K562 (cell line): ENCODE measurements around the gene PTCH1. TPM values are rescaled to one million over a fixed set of nuclear protein-coding genes. Genes with fewer than 3 reads are reported as not detected.

Experiments used
- BCL6 ChIP-seq: fragments of 250-450 bp; sonication (Bioruptor Pico); IDR thresholded peaks from 2 replicates; pipeline ENCODE4 v1.4.0; 2020
- BMI1 ChIP-seq: fragments of 150-350 bp; IDR thresholded peaks from 2 replicates; pipeline ENCODE4 v1.6.1; 2014; ENCODE audit warnings: low read length
- NFYB ChIP-seq: IDR thresholded peaks from 2 replicates; pipeline ENCODE4 v1.6.1; 2011; ENCODE audit warnings: mild to moderate bottlenecking, moderate library complexity; ENCODE audit not compliant: insufficient read length; ENCODE audit errors: extremely low read depth
- RBM14 ChIP-seq: fragments of 200-400 bp; formaldehyde crosslinking; IDR thresholded peaks from 2 replicates; pipeline ENCODE4 v1.6.1; 2018; ENCODE audit warnings: low read depth, mild to moderate bottlenecking, low read length, moderate library complexity, borderline replicate concordance; ENCODE audit not compliant: insufficient read depth
- SREBF1 ChIP-seq: fragments of 150-350 bp; IDR thresholded peaks from 2 replicates; pipeline ENCODE4 v1.6.1; 2014; ENCODE audit warnings: antibody characterized with exemption, low read depth, low read length, borderline replicate concordance
- THRB ChIP-seq: fragments of 450-650 bp; formaldehyde crosslinking; conservative IDR thresholded peaks from 2 replicates; pipeline ENCODE4 v1.4.0; 2022; ENCODE audit warnings: mild to moderate bottlenecking, missing genetic modification characterization
- ZNF280B ChIP-seq: fragments of 250-450 bp; sonication (Bioruptor Pico); IDR thresholded peaks from 2 replicates; pipeline ENCODE4 v1.5.1; 2021; ENCODE audit warnings: mild to moderate bottlenecking
- polyA plus RNA-seq, 8 experiments: library from polyadenylated mRNA; depleted of rRNA in 4 of 8; stranded (reverse) in 5 of 8; unstranded in 3 of 8; fragments of >200 nt; fragmentation: Nextera tagmentation in 2 of 8; fragmentation: Illumina TruSeq in 1 of 8; extraction: Ambion mirVana in 2 of 8; extraction: Trizol in 1 of 8; gene quantifications; 2 replicates each; pipeline versions ENCODE4 v1.2.1 to v1.2.3, GENCODE V29; 2011 to 2014; ENCODE audit warnings: inconsistent platforms in 1 of 8, missing spikeins in 1 of 8
- total RNA-seq, 7 experiments: library from RNA; depleted of rRNA in 6 of 7; stranded (reverse); fragments of >200 nt in 6 of 7; fragmentation: Illumina TruSeq in 2 of 7; extraction: Trizol in 2 of 7; gene quantifications; 2 replicates each; pipeline versions ENCODE4 v1.2.1 to v1.2.3, GENCODE V29; 2011 to 2021; ENCODE audit warnings: low replicate concordance in 1 of 7
- TF ChIP-seq, protein P1 (sequence below): fragments of 250-450 bp; sonication (Bioruptor Pico); IDR thresholded peaks from 2 replicates; pipeline ENCODE4 v1.4.0; 2020; ENCODE audit warnings: mild to moderate bottlenecking, moderate library complexity, borderline replicate concordance
- TF ChIP-seq, protein P2 (sequence below), 2 experiments: fragments of 450-650 bp in 1 of 2; sonication (generic) in 1 of 2; formaldehyde crosslinking in 1 of 2; IDR thresholded peaks; 2 replicates each; pipeline versions ENCODE4 v1.7.1 to v1.9.0; 2016 to 2022; ENCODE audit warnings: inconsistent platforms in 1 of 2, mild to moderate bottlenecking in 1 of 2, missing genetic modification reagents in 1 of 2

The PTCH1 gene
- total and polyA plus RNA-seq, 9 of the 15 experiments (the other 6 are each of a cell fraction or from before 2014, with no cell fraction given) = 0.70 to 9.9 (median 3.8) TPM

DNA sequence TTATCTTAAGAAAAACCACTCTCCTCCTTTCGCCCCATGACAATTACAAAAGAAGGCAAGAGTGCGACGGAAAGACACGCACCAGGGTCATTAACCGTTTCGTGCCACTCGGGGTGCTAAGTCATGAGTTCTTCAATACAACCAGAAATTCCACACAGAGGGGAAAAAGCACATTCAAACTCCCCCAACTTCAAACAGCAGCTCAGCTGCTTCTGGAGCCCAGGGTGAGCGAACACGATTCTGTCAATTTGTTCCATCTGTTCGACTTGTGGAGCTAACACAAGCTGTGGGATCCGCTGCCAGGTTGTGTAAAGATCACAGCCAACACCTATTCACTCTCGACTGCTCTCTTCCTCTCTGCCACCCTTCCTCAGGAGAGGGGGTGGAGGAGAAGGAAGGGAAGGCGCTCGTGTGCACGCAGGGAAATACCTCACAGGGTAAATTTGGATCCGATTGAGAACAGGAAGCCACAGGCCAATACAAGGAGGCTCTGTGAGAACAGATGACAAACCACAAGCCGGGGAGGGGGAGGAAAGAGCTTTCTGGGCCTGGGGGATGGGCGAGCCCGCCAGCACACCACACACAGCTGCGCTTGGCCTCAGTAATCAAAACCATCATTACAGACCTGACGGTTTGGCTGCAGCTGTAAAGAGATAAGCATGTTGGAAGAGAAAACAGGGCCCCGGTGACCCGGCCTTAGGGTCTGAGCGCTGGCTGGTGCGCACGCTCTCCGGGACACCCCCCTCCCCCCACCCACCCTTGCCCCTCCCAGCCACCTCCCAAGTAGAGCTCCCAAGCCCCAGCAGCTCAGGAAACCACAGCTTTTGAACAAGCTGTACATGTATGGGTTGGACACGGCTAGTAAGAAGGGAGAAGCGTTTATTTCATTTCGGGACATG lies 54.3 kb downstream of the PTCH1 start (continued):
- TF ChIP-seq, protein P1, sequence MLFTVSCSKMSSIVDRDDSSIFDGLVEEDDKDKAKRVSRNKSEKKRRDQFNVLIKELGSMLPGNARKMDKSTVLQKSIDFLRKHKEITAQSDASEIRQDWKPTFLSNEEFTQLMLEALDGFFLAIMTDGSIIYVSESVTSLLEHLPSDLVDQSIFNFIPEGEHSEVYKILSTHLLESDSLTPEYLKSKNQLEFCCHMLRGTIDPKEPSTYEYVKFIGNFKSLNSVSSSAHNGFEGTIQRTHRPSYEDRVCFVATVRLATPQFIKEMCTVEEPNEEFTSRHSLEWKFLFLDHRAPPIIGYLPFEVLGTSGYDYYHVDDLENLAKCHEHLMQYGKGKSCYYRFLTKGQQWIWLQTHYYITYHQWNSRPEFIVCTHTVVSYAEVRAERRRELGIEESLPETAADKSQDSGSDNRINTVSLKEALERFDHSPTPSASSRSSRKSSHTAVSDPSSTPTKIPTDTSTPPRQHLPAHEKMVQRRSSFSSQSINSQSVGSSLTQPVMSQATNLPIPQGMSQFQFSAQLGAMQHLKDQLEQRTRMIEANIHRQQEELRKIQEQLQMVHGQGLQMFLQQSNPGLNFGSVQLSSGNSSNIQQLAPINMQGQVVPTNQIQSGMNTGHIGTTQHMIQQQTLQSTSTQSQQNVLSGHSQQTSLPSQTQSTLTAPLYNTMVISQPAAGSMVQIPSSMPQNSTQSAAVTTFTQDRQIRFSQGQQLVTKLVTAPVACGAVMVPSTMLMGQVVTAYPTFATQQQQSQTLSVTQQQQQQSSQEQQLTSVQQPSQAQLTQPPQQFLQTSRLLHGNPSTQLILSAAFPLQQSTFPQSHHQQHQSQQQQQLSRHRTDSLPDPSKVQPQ (CRISPR knock-in tag) = no peak
- TF ChIP-seq, protein P2, sequence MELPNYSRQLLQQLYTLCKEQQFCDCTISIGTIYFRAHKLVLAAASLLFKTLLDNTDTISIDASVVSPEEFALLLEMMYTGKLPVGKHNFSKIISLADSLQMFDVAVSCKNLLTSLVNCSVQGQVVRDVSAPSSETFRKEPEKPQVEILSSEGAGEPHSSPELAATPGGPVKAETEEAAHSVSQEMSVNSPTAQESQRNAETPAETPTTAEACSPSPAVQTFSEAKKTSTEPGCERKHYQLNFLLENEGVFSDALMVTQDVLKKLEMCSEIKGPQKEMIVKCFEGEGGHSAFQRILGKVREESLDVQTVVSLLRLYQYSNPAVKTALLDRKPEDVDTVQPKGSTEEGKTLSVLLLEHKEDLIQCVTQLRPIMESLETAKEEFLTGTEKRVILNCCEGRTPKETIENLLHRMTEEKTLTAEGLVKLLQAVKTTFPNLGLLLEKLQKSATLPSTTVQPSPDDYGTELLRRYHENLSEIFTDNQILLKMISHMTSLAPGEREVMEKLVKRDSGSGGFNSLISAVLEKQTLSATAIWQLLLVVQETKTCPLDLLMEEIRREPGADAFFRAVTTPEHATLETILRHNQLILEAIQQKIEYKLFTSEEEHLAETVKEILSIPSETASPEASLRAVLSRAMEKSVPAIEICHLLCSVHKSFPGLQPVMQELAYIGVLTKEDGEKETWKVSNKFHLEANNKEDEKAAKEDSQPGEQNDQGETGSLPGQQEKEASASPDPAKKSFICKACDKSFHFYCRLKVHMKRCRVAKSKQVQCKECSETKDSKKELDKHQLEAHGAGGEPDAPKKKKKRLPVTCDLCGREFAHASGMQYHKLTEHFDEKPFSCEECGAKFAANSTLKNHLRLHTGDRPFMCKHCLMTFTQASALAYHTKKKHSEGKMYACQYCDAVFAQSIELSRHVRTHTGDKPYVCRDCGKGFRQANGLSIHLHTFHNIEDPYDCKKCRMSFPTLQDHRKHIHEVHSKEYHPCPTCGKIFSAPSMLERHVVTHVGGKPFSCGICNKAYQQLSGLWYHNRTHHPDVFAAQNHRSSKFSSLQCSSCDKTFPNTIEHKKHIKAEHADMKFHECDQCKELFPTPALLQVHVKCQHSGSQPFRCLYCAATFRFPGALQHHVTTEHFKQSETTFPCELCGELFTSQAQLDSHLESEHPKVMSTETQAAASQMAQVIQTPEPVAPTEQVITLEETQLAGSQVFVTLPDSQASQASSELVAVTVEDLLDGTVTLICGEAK (IDR thresholded peaks at IDR 0.05) = peak; percentile 60; the same call in 1 of the 2 replicates
- TF ChIP-seq, protein P2 (CRISPR knock-in tag; IDR thresholded peaks at IDR 0.05) = no peak
- TF ChIP-seq THRB (CRISPR knock-in tag) (no peak), ZNF280B (CRISPR knock-in tag) (no peak), BMI1 (no peak), RBM14 (no peak), NFYB (no peak), BCL6 (no peak; the same call in 1 of the 2 replicates), SREBF1 (no peak)
